MM.1S (cell line): ENCODE measurements around the gene MACROD2.

Experiments
- DNase-seq: peaks from one replicate; pipeline ENCODE4 v3.0.0-alpha.2; 2015
- H2AFZ ChIP-seq: fragments of 300-600 bp; sonication (generic); 2 replicates; pipeline ENCODE4 v1.6.0; 2016; ENCODE audit warnings: antibody characterized with exemption, low read length
- H3F3A ChIP-seq: fragments of 300-600 bp; sonication (generic); 2 replicates; pipeline ENCODE4 v1.6.1; 2016; ENCODE audit warnings: mild to moderate bottlenecking, antibody characterized with exemption, low read length, moderate library complexity, mixed read lengths; ENCODE audit not compliant: insufficient read depth
- H3K27ac ChIP-seq: fragments of 300-600 bp; sonication (generic); 2 replicates; pipeline ENCODE4 v1.5.1; 2016; ENCODE audit warnings: mild to moderate bottlenecking, low read length
- H3K27me3 ChIP-seq: fragments of 300-600 bp; sonication (generic); replicated peaks from 2 replicates; pipeline ENCODE4 v1.6.0; 2016; ENCODE audit warnings: low read length; ENCODE audit not compliant: insufficient read depth
- H3K36me3 ChIP-seq: fragments of 300-600 bp; sonication (generic); replicated peaks from 2 replicates; pipeline ENCODE4 v1.6.1; 2016; ENCODE audit warnings: mild to moderate bottlenecking, low read length, mixed read lengths; ENCODE audit not compliant: insufficient read depth
- H3K4me1 ChIP-seq: fragments of 300-600 bp; sonication (generic); 2 replicates; pipeline ENCODE4 v1.6.1; 2016; ENCODE audit warnings: low read length, mixed read lengths
- H3K4me2 ChIP-seq: fragments of 300-600 bp; sonication (generic); 2 replicates; pipeline ENCODE4 v1.6.0; 2016; ENCODE audit warnings: low read depth, low read length
- H3K4me3 ChIP-seq: fragments of 300-600 bp; sonication (generic); 2 replicates; pipeline ENCODE4 v1.5.1; 2016; ENCODE audit warnings: low read length, mixed read lengths
- H3K79me2 ChIP-seq: fragments of 300-600 bp; sonication (generic); 2 replicates; pipeline ENCODE4 v1.6.1; 2016; ENCODE audit warnings: mixed run types, low read length, mixed read lengths
- H3K9ac ChIP-seq: fragments of 300-600 bp; sonication (generic); 2 replicates; pipeline ENCODE4 v1.6.1; 2016; ENCODE audit warnings: low read length, mixed read lengths
- H3K9me2 ChIP-seq: fragments of 300-600 bp; sonication (generic); replicated peaks from 2 replicates; pipeline ENCODE4 v1.6.1; 2016; ENCODE audit warnings: mild to moderate bottlenecking, low read length, mixed read lengths; ENCODE audit not compliant: insufficient read depth
- H3K9me3 ChIP-seq: fragments of 300-600 bp; sonication (generic); replicated peaks from 2 replicates; pipeline ENCODE4 v1.6.1; 2016; ENCODE audit warnings: mild to moderate bottlenecking, low read length, mixed read lengths; ENCODE audit not compliant: insufficient read depth
- H4K20me1 ChIP-seq: fragments of 300-600 bp; sonication (generic); 2 replicates; pipeline ENCODE4 v1.6.1; 2016; ENCODE audit warnings: mild to moderate bottlenecking, low read length, moderate library complexity, mixed read lengths; ENCODE audit not compliant: insufficient read depth
- EZH2 ChIP-seq: fragments of 300-600 bp; sonication (generic); optimal IDR thresholded peaks from 2 replicates; pipeline ENCODE3; 2017; ENCODE audit warnings: low read depth, mild to moderate bottlenecking, antibody characterized with exemption, low read length, mixed read lengths
- EZH2phosphoT487 ChIP-seq: fragments of 300-600 bp; sonication (generic); IDR thresholded peaks from 2 replicates; pipeline ENCODE4 v1.6.1; 2018; ENCODE audit warnings: antibody characterized with exemption, low read length
- TF ChIP-seq, protein P1 (sequence below): fragments of 300-600 bp; sonication (generic); IDR thresholded peaks from 2 replicates; pipeline ENCODE4 v1.5.1; 2016; ENCODE audit warnings: antibody characterized with exemption, low read length, mixed read lengths

The MACROD2 gene

DNA sequence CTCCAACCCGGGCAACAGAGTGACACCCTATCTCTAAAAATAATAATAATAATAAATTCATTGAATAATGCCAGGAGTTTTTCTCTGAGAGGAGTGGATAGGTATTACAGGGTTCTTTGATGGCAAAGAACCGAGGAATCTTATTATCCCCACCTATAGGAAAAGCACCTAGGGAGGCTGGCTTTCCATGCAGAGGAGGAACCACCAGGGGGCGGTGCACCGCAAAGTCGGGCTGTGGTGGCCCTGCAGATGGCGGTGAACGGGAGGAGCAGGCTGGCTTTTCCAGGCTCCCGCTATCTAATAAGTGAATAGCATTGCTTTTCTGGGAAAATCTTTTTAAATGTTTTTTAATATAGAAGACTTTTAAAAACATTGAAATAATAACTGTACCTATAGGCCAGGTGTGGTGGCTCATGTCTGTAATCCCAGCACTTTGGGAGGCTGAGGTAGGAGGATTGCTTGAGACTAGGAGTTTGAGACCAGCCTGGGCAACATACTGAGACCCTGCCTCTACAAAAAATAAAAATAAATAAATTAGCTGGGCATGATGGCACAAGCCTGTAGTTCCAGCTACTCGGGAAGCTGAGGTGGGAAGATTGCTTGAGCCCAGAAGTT is 1713.8 kb downstream of the MACROD2 start:
- Histone ChIP-seq H3K9me2 (no peaks in the 10 kb centered on the region), H3K4me3 (no peak overlapping the region), H3K9ac (no peak overlapping the region), H3K79me2 (no peaks in the 10 kb centered on the region), H3K4me2 (no peak overlapping the region), H3K4me1 (no peaks in the 10 kb centered on the region), H4K20me1 (no peaks in the 10 kb centered on the region), H3K9me3 (no peaks in the 10 kb centered on the region), H3K36me3 (no peaks in the 10 kb centered on the region), H3K27me3 (no peaks in the 10 kb centered on the region), H3F3A (no peaks in the 10 kb centered on the region), H2AFZ (no peak overlapping the region), H3K27ac (no peak overlapping the region)
- TF ChIP-seq, protein P1, sequence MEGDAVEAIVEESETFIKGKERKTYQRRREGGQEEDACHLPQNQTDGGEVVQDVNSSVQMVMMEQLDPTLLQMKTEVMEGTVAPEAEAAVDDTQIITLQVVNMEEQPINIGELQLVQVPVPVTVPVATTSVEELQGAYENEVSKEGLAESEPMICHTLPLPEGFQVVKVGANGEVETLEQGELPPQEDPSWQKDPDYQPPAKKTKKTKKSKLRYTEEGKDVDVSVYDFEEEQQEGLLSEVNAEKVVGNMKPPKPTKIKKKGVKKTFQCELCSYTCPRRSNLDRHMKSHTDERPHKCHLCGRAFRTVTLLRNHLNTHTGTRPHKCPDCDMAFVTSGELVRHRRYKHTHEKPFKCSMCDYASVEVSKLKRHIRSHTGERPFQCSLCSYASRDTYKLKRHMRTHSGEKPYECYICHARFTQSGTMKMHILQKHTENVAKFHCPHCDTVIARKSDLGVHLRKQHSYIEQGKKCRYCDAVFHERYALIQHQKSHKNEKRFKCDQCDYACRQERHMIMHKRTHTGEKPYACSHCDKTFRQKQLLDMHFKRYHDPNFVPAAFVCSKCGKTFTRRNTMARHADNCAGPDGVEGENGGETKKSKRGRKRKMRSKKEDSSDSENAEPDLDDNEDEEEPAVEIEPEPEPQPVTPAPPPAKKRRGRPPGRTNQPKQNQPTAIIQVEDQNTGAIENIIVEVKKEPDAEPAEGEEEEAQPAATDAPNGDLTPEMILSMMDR: peak; percentile 62
- TF ChIP-seq EZH2phosphoT487: no peak
- peak; percentile 47 for DNase-seq

DNA sequence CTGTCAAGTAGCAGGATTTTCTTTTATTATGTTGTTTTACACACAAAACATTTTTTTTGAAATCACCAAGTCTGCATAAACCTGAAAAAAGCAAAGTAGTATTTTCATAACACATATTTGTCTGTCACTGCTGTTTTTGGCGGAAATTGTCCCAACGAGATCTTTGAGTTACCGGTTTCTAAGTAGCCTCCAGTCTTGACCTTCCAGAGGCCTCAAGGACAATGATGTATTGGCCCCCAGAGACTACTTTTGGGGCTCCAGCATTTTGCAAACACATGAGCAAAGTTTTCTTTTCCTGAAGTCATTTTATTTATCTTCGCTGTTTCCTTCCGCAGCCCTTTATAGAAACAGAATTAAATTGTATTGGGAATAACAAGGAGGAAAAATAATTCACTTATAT is 1715.3 kb downstream of the MACROD2 start:
- no peak for DNase-seq

DNA sequence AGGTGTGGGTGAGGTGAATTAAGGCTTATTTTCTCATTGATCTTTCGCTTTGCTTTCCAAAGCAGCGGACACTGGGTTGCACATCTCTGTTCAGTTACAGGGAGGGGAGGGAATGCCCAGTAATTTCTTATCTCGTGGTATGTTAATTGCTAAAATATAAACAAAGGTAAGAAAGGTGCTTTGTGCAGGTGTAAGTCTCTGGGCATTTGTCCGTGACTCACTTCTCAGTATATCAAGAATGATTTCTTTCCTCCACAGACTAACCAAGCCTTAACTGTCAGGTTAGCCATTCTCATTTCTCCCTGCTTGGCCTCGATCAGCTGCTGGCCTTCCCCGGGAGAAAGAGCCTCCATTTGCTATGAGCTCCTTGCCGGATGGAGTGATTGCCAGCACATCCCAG is 1715.9 kb downstream of the MACROD2 start:
- Histone ChIP-seq H3K36me3 (no peaks in the 10 kb centered on the region), H3K4me3 (no peak overlapping the region), H3K9ac (no peak overlapping the region), H3K9me3 (no peaks in the 10 kb centered on the region), H4K20me1 (no peaks in the 10 kb centered on the region), H3K27me3 (no peaks in the 10 kb centered on the region), H2AFZ (no peak overlapping the region), H3K79me2 (no peaks in the 10 kb centered on the region), H3K27ac (no peak overlapping the region), H3K4me1 (no peaks in the 10 kb centered on the region), H3F3A (no peaks in the 10 kb centered on the region), H3K4me2 (no peak overlapping the region), H3K9me2 (no peaks in the 10 kb centered on the region)
- no peak for DNase-seq
- TF ChIP-seq, protein P1: no peak
- no peak for TF ChIP-seq EZH2
- no peak for TF ChIP-seq EZH2phosphoT487

More for the DNA sequence above, 1715.3 kb downstream of the MACROD2 start:
- TF ChIP-seq EZH2phosphoT487 (no peak), EZH2 (no peak)
- TF ChIP-seq, protein P1: no peak
- H3F3A ChIP-seq: no peaks in the 10 kb centered on the region
- no peaks in the 10 kb centered on the region for H3K36me3 ChIP-seq
- no peaks in the 10 kb centered on the region for H3K9me2 ChIP-seq
- H2AFZ ChIP-seq: no peak overlapping the region
- no peaks in the 10 kb centered on the region for H4K20me1 ChIP-seq
- no peaks in the 10 kb centered on the region for H3K79me2 ChIP-seq
- no peak overlapping the region for H3K27ac ChIP-seq
- no peaks in the 10 kb centered on the region for H3K27me3 ChIP-seq
- no peak overlapping the region for H3K9ac ChIP-seq
- H3K4me2 ChIP-seq: no peak overlapping the region
- no peak overlapping the region for H3K4me3 ChIP-seq
- H3K9me3 ChIP-seq: no peaks in the 10 kb centered on the region
- H3K4me1 ChIP-seq: no peaks in the 10 kb centered on the region
